ENCODE results near the gene WDR45B.

The WDR45B gene

GRCh38 chr17:82648165-82648668 lies at the start of gene WDR45B:
WDR45B (minus strand) TSS chr17:82648444; CDS start chr17:82648340, 104 bp downstream.
- DNase-seq (ENCODE audit: low spot score): peak; percentile 89

- DNase-seq (ENCODE audit: low spot score): no peak
These were observed 49.5 kb upstream of the WDR45B start for GRCh38 chr17:82697808-82698064.

GRCh38 chr17:82696916-82697807 lies 48.9 kb upstream of the WDR45B start:
- DNase-seq (ENCODE audit: low spot score): no peak

- DNase-seq (ENCODE audit: low spot score): no peak
These were observed 48.0 kb upstream of the WDR45B start for GRCh38 chr17:82696259-82696658.

GRCh38 chr17:82694647-82695046 lies 46.4 kb upstream of the WDR45B start:
- DNase-seq (ENCODE audit: low spot score): no peak

DNA sequence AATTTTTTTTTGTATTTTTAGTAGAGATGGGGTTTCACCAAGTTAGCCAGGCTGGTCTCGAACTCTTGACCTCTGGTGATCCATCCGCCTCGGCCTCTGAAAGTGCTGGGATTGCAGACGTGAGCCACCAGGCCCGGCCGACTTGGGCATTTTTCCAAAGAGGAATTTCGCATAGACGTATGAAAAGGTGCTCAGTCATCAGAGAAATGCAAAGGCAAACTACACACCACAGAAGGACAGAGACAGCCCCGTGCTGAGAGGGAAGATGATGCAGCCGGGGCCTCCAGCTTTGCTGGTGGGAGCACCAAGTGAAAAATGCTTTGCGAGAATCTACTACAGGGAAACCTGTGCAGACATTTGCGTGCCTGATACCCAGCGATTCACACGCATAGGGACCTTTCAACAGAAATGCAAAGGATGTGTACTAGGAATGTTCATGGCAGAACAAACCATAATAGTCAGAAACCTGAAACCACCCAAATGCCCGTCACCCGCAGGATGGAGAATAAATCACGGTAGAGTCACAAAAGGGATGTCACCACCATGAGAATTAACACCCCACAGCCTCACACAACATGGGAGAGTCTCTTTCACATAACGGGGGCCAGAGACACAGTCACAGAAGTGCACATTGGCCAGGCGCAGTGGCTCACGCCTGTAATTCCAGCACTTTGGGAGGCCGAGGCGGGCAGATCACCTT lies 45.1 kb upstream of the WDR45B start:
- no peak for DNase-seq (ENCODE audit: low spot score)

DNA sequence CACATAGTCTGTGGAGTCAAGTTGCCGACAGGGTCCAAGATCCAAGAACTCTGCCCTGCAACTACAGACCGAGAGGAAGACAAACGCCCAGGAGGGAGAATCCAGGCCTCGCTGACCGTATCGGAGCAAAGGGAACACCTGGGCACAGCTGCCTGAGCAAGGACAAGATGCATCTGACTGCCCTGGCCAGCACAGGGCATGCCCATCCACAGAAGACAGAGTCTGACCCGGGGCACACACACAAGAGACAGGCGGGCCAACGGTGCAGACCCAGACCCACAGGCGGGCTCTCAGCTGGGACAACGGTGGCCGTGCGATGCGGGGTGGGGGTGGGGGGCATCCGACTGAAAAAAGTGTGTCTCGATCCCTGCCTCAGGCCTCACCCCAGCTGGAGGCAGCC lies 44.0 kb upstream of the WDR45B start:
- DNase-seq (ENCODE audit: low spot score): no peak

DNA sequence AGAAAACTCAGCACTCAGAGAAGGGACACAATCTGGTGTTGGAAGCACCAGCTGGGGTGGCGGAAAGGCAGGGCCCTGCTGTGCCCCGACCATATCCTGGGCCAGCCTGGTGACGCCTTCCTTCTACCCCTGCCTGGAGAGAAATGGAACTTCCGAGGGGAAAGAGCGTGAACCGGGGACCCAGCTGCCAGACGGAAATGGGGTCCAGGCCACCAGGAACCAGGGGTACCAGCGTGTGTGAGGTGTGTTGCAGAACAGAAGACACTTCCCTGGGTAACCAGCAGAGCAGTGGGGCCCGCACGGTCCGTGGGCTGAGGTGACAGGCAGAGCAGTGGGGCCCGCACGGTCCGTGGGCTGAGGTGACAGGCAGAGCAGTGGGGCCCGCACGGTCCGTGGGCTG lies 43.5 kb upstream of the WDR45B start:
- no peak for DNase-seq (ENCODE audit: low spot score)

DNA sequence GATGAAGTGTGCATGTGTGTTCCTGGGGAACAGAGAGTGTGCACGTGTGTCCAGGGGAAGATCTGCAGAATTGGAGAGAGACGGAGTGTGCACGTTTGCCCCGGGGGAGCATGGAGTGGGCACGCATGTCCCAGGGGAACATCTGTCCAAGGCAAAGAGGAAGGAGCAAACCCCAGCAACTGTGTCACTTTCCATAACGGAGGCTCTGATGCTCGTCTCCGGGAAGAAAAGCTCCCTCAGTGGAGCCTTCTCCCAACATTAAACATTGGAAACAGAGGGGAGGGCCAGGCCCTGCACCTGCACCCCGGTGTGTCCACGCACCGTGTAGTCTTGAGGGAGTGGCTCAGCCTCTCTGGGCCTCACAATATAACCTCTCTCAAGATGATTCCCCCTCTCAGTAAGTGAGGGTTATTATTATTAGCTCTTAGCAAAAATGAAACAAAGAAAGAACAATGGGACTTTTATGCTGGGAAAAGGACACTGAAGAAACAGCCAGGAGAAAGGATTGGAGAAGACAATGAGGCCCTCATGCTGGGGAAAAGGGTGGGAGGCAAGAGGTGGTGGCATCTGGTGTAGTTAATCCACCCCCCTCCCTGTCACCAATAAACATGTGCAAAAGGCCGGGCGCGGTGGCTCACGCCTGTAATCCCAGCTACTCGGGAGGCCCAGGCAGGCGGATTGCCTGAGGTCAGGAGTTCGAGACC lies 42.7 kb upstream of the WDR45B start:
- DNase-seq (ENCODE audit: low spot score): no peak

DNA sequence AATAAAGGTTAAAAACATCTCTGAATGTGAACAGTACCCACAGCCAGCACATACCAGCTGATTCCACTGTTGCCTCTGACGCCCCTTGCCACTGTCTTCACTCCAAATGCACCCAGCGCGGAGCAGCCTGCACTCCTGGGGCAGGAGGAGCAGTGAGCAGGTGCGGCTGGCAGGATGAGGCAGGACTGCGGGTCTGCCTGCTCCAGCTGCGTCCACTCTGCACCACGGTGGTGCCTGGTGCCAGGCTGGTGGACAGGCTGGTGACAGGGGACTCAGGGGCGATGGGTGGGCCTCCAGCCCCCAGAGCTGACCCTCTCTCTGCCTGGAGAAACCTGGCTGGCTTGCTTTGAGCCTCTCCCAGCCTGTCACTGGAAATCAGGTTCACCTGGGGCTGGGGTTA lies 40.8 kb upstream of the WDR45B start:
- no peak for DNase-seq (ENCODE audit: low spot score)

- no peak for DNase-seq (ENCODE audit: low spot score)
These were observed 39.6 kb upstream of the WDR45B start for GRCh38 chr17:82687871-82688270.

DNA sequence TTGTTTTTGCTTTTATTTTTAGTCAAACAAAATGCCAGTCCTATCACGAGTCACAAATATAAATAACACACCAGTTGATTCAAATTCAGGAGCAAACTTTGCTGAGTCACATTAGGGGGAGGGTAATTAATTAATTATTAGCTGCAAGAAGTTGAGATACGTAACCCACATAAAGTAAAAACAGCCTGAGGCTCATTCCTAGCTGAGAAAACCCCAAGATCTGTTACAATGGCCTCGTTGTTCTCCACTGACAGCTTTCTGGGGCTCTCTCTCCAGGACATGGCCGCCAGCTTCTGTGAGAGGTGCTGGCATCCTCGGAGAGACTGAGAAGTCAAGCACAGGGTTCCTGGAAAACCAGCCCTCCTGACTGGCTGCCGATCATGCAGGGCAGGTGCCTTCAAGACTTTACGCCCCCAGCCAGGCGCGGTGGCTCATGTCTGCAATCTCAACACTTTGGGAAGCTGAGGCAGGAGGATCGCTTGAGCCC lies 39.2 kb upstream of the WDR45B start:
- DNase-seq (ENCODE audit: low spot score): no peak

DNA sequence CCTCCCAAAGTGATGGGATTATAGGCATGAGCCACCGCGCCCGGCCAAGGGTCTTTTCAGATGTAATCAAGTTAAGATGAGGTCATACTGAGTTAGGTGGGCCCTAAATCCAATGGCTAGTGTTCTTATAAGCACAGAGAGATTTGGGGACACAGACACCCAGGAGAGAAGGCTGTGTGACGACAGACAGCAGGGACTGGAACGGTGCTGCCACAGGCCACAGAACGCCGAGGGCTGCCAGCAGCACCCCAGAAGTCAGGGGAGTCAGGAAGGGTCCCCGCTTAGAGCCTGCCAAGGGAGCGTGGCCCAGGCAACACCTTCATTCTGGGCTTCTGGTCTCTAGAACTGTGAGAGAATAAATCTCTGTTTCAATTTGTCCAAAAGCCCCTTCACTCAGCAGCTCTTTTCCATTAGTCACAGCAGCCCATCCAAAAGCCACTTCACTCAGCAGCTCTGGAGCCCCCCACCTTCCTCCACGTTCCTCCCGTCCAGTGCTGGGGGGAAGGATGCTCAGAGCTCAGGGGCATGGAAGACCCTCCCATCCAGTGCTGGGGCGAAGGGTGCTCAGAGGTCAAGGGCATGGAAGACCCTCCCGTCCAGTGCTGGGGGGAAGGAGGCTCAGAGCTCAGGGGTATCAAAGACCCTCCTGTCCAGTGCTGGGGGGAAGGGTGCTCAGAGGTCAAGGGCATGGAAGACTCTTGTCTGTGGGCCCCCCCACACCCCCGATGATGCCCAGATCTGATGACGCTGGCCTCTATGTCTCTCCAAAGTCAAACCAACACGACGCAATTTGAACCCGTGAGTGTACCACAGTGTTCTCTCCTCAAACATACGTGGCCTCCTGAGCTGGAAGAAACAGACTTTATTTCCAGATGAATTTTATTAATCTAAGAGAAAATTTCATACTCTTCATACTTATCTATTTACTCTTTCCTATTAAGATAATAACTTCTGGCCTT lies 38.4 kb upstream of the WDR45B start:
- no peak for DNase-seq (ENCODE audit: low spot score)

GRCh38 chr17:82685291-82685690 lies 37.0 kb upstream of the WDR45B start:
- no peak for DNase-seq (ENCODE audit: low spot score)

GRCh38 chr17:82684228-82684841 lies 36.1 kb upstream of the WDR45B start:
- DNase-seq (ENCODE audit: low spot score): no peak

- no peak for DNase-seq (ENCODE audit: low spot score)
These were observed 35.3 kb upstream of the WDR45B start for GRCh38 chr17:82683534-82683933.

DNA sequence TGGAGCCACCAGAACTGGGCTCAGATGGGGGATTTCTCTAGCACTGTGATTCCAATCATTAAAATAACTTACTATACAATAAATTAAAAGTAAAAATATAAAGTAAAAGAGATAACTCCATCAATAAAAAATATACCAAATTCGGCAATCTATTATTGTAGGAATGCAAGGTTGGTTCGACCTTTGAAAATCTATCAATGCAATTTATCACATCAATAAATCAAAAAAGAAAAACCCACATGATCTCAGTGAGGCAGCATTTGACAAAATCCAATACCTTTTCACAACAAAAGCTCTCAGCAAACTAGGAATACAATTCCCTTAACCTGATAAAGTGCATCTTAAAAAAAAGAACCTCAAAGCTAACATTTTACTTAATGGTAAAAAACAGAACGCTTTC lies 33.3 kb upstream of the WDR45B start:
- DNase-seq (ENCODE audit: low spot score): no peak

DNA sequence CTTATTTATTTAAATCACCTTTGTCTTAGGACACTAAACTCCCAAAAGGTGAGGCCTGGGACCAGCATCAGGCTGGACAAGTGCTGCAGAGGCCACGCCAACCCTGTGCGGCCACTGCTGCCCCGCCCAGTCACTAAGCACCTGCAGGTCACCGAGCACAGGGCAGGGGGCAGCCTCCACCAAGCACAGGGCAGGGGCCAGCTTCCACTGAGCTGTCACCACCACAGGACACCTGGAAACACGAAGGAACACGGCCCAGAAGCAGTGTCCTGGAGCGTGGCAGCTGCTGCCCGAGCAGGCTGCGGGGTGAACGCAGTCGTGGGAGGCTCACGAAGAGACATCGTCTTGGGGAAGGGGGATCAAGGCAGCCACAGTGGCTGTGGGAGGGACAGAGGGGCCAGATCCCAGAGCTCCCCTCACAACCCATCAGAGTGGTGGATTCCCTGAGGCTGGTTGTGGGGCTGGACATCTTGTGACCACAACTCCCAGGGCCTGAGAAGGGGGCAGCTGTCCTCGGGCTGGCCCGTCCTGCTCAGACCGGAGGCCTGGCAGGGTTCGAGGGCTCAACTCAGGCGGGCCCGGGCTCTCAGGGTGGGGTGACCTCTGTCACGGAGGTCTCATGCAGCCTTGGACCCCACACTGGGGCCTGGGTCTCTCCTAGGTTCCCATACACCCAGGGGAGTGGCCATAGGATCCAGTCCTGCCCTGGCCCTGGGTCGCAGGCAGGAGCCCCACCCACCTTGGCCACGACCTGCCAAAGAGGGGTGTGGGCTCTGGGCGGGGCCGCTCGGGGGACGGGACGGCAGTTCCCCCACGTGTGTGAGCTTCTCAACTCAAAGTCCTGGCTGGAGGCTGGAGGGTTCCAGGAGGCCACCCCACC lies 31.6 kb upstream of the WDR45B start:
- DNase-seq (ENCODE audit: low spot score): no peak

GRCh38 chr17:82678265-82678891 lies 30.1 kb upstream of the WDR45B start:
- no peak for DNase-seq (ENCODE audit: low spot score)
